NCI-H748 (cell line): Measurements from ENCODE around the gene TULP4.
"Not testable (repeated sequence)": the region's sequence is repeated elsewhere in the genome, so short reads cannot be mapped to it uniquely, and the experiment has no call there.

ENCODE experiments used
- DNase-seq: peaks from one replicate; lab custom pipeline; 2025; ENCODE audit not compliant: unreplicated experiment; lab: John Stamatoyannopoulos, UW

The TULP4 gene

DNA sequence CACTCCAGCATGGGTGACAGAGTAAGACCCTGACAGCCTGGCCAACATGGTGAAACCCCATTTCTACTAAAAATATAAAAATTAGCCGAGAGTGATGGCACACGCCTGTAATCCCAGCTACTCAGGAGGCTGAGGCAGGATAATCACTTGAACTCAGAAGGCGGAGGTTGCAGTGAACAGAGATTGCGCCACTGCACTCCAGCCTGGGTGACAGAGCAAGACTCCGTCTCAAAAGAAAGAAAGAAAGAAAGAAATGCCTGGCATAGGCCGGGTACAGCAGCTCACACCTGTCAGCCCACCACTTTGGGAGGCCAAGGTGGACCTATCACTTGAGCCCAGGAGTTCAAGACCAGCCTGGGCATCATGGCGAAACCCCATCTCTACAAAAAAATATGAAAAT is 208.7 kb downstream of the TULP4 start:
- not testable (repeated sequence) for DNase-seq

- no peak for DNase-seq
Observed at GRCh38 chr6:158521759-158522158, 209.5 kb downstream of the TULP4 start.

DNA sequence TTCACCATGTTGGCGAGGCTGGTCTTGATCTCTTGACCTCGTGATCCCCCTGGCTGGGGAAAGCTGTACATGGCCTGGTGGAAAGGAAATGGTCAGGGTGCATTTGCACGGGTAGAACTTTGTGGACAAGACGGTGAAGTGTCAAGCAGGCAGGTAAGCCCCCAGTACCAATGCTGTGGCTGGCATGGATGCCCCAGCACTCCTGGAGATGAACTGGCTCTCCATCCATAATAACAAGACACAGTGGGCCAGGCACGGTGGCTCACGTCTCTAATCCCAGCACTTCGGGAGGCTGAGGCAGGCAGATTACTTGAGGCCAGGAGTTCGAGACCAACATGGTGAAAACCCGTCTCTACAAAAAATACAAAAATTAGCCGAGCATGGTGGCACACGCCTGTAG is 210.4 kb downstream of the TULP4 start:
- DNase-seq: no peak

- DNase-seq: no peak
Observed at GRCh38 chr6:158524311-158524710, 212.0 kb downstream of the TULP4 start.

DNA sequence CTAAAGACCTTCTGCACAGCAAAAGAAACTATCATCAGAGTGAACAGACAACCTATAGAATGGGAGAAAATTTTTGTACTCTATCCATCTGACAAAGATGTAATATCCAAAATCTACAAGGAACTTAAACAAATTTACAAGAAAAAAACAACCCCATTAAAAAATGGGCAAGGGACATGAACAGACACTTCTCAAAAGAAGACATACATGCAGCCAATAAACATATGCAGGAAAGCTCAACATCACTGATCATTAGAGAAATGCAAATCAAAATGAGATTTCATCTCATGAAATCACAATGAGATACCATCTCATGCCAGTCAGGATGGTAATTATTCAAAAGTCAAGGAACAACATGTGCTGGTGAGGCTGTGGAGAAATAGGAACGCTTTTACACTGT is 215.6 kb downstream of the TULP4 start:
- DNase-seq: not testable (repeated sequence)

- no peak for DNase-seq
Observed at GRCh38 chr6:158528826-158529225, 216.6 kb downstream of the TULP4 start.

DNA sequence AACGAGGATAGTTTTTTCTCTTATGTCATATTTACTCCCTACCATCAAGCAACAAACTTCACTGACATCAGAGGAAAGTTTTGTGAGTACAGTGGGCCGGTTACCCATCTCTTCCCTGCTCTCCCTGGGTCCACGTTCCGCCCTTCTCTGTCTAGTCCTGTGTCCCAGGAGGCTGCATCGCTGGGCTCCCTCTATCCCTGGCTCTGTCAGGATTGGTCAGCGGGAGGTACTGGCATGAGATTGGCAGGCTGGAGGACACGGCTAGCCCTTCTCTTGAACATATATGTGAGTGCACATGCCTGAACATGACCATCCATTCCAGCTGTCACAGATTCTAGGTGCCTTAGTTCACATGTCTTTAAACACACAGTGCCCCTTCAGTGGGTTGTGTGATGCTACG is 217.4 kb downstream of the TULP4 start:
- no peak for DNase-seq

DNA sequence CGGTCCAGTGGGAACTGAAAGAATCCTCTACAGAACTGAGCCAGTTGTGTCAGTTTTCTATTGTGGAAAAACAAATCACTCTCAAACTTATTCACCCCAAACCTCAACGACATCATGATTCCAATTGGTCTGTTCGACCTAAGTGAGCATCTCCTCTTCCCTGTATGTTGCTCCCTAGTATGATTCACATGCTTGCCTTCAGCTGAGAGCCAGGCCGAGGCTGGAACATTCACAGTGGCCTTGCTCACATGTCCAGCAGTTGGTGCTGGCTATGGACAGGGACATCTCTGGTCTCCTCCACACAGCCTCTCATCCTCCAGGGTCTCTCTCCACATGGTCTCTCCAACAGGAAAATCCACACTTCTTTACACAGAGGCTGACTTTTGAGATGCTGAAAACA is 219.3 kb downstream of the TULP4 start:
- DNase-seq: no peak

GRCh38 chr6:158531970-158532369 is 219.7 kb downstream of the TULP4 start:
- no peak for DNase-seq

- peak; percentile 85 for DNase-seq
Observed at GRCh38 chr6:158536084-158536890, 224.0 kb downstream of the TULP4 start.

DNA sequence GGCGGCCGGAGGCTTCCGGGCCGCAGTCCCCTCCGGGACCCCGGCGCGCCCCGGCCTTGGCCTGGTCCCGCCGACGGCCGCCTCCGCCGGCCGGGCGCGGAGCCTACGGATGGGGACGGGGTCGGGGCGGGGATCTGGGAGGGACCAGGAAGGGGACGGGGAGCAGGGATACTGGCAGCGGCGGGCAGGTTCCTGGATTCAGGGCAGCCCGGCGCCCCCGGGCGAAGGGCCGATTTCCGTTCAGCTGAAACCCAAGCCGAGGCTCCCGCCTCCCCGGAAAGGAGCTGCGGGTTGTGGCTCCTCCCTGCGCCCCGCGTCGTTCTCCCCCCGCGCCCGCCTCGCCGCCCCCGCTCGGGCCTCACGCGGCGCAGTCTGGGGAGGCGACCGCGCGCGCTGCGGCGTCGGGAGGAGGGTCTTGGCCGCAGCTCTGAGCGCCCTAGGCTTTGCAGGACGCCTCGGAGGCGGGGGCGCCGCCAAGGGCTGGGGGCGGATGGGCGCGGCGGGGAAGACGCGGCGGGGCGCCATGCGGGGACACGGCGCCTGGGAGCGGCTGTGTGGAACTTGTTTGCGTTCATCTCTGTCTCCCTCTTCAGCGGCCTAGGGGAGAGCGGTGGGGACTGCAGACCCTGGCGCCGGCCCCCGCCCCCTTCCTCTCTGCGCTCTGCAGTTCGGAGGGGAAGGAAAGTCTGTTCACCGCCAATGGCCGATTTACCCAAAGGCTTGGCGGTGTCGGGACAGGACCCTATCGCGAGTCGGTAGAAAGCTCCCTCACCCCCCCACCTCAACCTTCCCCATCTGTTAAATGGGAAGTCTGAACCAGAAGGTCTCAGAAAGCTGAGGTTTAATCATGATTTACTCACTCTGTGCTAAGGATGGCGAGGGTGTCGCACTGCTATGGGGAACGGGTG is 224.9 kb downstream of the TULP4 start:
- peak; percentile 83 for DNase-seq

- no peak for DNase-seq
Observed at GRCh38 chr6:158538741-158539140, 226.5 kb downstream of the TULP4 start.

GRCh38 chr6:158539413-158539812 is 227.1 kb downstream of the TULP4 start:
- DNase-seq: no peak

DNA sequence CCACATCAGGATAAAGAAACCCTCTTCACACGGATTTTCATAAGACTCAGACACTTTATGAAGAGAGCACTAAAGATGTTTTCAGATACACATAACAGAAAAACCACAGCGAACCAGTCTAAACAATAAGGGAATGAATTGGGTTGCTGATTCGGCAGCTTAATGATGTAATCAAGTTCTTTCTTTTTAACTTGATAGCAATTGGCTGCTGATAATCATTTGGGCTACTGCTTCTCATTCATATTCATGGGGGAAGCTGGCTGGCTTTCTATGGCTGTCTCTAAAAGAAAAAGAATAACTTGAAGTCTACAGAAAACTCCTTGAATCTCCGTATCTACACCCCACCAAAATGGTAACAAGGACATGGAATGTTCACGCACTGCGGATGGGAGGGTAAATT is 227.6 kb downstream of the TULP4 start:
- no peak for DNase-seq

- DNase-seq: no peak
Observed at GRCh38 chr6:158543606-158544185, 231.4 kb downstream of the TULP4 start.

DNA sequence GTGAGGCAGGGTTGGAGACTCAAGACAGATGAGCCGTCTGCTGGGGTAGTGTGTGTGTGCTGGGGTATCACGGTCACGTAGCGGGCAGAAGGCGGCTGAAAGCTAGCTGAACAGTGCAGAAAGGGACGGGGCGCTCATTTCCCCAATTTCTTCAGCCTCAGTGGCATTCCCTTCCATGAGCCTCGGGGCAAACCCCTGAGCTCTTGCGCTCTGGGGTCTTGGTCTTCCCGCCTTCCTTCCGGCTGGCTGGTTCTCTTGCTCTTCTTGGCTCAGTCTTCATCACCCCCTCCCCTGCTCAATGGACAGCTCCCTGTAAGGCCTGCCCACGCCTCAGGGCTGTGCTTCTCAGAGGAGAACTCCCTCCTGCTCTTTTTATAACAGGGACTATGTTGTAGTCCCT is 232.2 kb downstream of the TULP4 start:
- DNase-seq: no peak

- DNase-seq: no peak
Observed at GRCh38 chr6:158545043-158545966, 233.0 kb downstream of the TULP4 start.

- peak; percentile 92 for DNase-seq
Observed at GRCh38 chr6:158548418-158549161, 236.3 kb downstream of the TULP4 start.

- DNase-seq: no peak
Observed at GRCh38 chr6:158552055-158552795, 240.0 kb downstream of the TULP4 start.
